Muscle of arm (tissue), 12 donors: ENCODE results near the gene MEIS1. TPM values are rescaled to one million over a fixed set of nuclear protein-coding genes. Genes with fewer than 3 reads are reported as not detected.
"Not testable (repeated sequence)": the region's sequence is repeated elsewhere in the genome, so short reads cannot be mapped to it uniquely, and the experiment has no call there.

ENCODE experiments used
- DNase-seq: peaks from one replicate; pipeline ENCODE4 v3.0.0-alpha.2; 2013
- polyA plus RNA-seq, 12 donors: library from polyadenylated mRNA; unstranded; fragments of 120-200 nt; gene quantifications; one replicate each; pipeline ENCODE4 v1.2.1, GENCODE V29; 2013; ENCODE audit not compliant: insufficient read length in 12 of 12

Gene MEIS1
- polyA plus RNA-seq, 12 donors = 10.8 to 32.5 (median 12.8) TPM; not detected in 1

DNA sequence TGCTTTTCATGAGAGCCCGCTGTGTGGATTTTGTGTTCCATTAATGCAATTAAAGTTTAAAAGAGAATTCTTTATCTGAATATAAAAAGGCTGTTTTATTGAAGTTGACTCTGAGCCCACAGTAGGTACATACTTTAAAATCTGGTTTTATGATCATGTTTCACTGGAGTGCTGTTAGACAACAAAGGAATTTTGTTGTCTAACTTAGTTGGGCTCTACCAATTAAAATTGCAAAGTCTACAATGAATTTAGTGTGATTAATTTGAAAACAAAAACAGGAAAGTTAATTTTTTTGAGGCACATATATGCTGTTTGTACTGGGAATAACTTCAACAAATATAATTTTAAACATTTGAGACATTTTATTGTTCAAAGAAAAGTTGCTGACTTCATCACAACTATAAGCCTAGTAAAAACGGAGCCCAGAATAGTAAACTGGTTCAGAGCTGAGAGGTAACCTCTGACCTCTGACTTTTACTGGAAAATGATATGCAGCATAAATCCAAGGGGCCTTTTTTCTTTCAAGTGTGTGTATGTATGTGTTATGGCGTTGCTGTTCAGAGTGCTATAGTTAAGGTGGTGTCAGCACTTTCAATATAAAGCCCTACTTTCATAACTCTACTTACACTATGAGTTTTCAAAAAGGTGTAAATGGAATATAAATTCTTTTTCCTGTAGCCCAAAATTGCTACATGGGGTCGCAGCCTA lies 30.2 kb downstream of the MEIS1 start:
- no peak for DNase-seq

DNA sequence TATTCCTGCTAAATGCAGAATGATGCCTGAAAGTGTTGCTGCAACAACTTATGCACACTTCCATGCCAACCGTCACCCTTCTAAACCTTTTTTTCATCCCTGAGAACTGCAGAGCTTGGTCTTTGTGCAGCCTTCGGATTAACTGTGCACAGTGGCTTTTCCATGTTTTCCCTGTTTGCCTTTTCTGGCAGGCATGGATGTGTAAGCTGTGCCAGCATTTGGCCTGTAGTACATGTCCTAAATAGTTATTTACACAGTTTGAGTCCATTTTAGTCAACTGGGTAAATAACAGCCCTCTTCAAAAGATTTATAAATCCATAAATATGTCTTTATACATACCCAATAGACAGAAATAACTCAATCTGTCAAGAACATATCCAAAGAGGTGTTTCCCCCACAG lies 31.5 kb downstream of the MEIS1 start:
- DNase-seq = no peak

DNA sequence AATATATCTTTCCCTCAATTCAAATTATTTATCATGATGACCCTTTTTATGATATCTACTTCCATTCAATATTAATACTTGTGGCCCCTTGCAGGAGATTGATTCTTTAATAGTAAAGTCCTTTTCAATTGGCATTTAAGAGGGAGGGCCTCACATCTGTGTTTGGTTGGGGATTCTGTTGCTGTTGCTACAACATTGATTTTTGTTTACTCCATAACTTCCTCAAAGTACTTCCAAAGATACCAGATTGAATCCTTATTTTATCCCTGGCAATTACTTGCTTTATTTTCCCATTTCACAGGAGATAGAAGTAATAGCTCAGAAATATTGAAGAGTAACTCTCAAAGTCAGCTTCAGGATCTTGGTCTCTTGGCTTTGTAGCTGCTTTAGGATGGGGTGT lies 32.8 kb downstream of the MEIS1 start:
- no peak for DNase-seq

DNA sequence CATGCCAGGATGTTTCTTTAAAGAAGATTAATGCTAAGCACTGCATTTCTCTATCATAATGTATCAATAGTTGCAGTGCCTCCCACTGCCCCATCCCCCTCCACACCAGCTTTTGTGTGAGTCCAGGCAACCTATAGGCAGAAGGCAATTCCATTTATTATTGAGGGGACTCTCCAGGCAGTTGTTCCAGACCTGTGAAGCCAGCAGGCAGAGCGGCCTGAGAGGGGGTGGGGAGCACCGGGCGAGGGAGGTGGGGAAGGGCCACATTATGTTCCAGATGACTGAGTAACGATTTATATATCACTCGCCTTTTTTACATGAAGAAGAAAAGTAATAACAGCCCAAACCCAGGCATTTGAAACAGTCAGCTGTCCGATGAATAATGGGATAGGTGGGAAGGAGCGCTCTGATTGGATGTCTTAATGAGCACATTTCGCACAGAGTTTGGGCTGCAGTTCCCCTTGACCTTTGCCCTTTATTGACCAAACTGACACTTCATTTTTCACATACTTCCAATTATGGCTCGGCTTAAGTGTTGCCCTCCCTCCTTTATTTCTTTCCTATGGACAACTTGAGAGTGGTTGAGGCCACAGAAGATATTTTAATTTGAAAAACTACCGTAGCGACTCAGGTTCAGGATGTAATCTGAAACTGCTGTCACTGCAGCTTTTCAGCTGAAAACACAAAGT lies 34.4 kb downstream of the MEIS1 start:
- no peak for DNase-seq

DNA sequence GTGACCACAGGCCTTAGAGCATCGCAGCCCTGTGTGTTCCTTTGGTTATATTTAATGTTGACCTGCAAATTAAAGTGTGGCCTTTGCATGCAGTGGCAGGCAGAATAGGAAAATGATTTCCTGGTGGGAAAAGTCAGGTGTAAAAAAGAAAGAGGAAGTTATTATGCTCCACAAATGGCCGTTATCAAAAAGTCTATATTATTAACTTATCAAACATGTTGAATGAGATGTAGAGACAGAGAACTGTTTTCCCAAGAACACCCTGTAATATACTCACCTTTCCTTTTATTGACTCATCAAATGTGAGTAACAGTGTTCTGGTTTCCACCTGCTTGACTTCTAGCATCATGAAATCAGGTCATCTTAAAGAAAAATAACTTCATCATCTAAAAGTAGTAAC lies 35.3 kb downstream of the MEIS1 start:
- no peak for DNase-seq

GRCh38 chr2:66472225-66472843 lies 37.4 kb downstream of the MEIS1 start:
- DNase-seq = no peak

- no peak for DNase-seq
Measured at GRCh38 chr2:66477135-66477842, 42.4 kb downstream of the MEIS1 start.

GRCh38 chr2:66478299-66478698 lies 43.4 kb downstream of the MEIS1 start:
- no peak for DNase-seq

GRCh38 chr2:66478731-66479316 lies 43.9 kb downstream of the MEIS1 start:
- DNase-seq = no peak

DNA sequence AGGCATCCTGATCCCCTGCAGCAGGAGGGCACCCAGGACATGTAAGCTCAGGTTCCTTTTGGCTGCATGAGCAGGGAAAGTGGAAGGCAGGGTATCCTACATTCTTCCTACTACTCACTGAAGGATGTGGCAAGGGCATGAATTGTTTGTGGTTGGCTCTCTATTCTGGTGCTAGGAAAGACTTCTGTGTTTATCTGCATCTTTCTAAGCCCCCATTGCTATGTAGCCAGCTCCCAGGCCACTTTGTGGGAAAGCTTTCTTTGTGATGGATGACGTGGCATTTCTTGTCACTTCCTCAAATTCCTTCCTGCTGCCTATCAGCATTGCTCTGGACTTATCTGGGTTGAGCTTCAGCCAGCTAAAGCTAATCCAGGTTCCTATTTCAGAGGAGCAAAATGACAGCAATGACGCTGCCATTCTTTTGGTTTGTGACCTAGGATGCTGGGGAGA lies 46.2 kb downstream of the MEIS1 start:
- DNase-seq = no peak

GRCh38 chr2:66485252-66485651 lies 50.3 kb downstream of the MEIS1 start:
- not testable (repeated sequence) for DNase-seq

- DNase-seq = no peak
Measured at GRCh38 chr2:66488946-66489345, 54.0 kb downstream of the MEIS1 start.

- no peak for DNase-seq
Measured at GRCh38 chr2:66489436-66489835, 54.5 kb downstream of the MEIS1 start.

DNA sequence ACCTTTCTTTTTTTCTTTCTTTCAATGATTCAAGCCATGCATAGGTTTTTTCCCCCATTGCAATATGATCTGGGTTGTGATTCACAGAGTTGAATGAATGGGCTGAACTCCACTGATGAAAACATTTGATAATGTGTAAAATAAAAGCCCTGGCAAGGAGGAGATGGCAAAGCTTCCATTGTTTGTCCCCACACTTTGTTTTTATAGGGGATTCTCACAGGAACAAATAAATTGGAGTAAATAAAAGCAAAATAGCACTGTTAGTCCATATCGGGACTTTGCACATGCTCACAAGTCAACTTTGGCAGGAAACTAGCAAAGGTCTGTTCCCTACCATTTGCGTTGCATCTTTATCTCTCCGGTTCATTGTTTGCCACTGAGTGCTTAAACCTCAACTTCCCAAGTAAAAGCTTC lies 55.7 kb downstream of the MEIS1 start:
- no peak for DNase-seq

GRCh38 chr2:66494708-66495107 lies 59.8 kb downstream of the MEIS1 start:
- DNase-seq = no peak

DNA sequence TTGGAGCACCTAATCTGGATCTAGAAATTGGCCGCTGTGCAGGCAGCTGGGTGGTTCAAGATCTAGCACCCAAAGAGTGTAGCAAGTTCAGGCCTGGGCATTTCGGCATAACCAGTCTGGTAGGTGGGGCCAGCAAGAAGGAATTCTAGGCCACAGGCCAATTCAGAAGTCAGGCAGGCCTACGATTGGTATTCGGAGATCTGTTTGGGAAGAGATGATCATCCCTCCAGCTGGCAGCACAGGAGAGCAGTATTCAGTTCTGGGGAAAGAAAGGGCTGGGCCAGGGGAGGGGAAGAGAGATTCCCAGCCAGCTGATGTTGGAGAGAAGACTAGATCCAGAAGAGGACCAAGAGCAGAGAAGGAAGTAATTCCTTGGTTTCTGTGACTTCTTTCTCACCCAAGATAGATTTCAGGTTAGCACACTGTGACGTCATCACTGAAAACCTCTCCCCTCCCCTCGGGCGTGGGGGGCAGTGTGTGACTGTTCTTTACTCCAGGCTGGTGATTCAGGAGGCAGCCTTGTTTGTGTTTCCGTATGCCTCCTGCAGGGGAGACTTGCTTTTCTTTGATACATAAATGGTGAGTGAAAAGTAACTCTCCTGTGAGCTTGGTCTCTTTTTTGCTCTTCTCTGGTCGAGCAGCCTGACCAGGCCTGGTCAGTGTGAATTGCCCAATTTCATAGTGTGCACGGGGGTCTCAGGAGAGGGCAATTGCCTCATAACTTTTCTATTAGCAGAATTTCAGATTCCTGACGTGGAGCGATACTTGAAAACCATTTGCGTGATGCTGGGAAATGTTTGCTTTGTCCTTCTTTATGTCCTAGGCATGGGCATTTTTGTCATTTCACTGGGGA lies 61.1 kb downstream of the MEIS1 start:
- no peak for DNase-seq

GRCh38 chr2:66496670-66497420 lies 61.9 kb downstream of the MEIS1 start:
- no peak for DNase-seq

DNA sequence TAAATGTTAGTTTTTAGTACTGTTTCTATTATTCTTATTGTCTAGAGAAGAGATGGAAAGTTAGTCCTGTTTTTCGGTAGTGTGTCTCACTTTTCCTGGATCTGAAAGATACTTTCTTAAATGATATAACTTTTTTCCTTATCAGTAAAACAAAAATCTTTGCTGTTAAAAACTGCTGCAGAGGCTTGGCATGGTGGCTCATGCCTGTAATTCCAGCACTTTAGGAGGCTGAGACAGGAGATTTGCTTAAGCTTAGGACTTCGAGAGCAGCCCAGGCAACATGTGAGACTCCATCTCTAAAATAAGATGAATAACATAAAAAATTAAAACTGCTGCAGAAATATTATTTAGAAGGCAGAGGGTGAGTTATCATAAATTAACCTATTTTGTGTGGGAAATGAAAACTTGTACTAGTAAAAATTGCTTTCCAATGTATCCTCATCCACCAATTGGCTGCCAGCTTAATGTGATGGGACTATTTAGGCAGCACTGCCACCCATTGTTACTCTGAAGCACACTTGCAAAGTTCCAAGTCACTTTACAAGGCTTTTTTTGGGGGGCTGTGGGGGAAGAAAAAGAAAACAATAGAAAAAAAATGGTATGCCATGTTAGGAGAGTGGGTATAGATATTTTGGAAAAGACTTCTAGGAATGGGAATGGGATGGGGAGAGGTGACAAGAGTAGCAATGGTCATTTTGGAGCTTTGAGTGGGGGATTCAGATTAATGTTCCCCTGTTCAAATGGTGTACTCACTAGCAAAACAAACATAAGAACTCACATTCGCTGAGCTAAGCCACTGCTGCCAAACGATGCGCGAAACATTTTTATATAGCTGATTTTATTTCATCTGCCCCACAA lies 62.7 kb downstream of the MEIS1 start:
- DNase-seq = no peak

- no peak for DNase-seq
Measured at GRCh38 chr2:66498289-66498975, 63.5 kb downstream of the MEIS1 start.
